ENCODE measurements around the gene TCL1A.

The TCL1A gene

DNA sequence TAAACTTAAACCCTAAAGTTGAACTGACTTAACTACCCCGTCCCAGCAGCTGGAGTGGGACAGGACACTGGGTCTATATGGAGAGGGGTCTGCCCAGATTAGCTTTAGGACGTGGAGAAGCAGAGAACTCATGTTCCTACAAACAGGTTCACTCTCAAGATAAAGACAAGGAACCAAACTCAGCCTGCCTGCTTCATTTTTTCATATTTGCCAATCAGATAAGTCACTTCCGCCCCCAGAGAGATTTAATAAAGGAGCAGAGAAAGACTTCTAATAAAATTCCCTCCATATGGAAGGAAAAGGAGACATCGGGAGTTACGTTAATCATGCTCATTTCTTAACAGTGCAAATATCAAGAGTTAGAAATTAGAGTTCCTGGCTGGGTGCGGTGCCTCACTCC lies 42.2 kb upstream of the TCL1A start:
- H3K27ac ChIP-seq (replicated peaks), result no peak overlapping the region
- DNase-seq (ENCODE audit: low read depth in 1 of 2, low spot score in 1 of 2), result no peak
- no peak for TF ChIP-seq POLR2AphosphoS5 (IDR thresholded peaks at IDR 0.05; ENCODE audit: low read depth)
- no peak for TF ChIP-seq GABPA (IDR thresholded peaks at IDR 0.05; ENCODE audit: low read depth)
- TF ChIP-seq, protein P1, sequence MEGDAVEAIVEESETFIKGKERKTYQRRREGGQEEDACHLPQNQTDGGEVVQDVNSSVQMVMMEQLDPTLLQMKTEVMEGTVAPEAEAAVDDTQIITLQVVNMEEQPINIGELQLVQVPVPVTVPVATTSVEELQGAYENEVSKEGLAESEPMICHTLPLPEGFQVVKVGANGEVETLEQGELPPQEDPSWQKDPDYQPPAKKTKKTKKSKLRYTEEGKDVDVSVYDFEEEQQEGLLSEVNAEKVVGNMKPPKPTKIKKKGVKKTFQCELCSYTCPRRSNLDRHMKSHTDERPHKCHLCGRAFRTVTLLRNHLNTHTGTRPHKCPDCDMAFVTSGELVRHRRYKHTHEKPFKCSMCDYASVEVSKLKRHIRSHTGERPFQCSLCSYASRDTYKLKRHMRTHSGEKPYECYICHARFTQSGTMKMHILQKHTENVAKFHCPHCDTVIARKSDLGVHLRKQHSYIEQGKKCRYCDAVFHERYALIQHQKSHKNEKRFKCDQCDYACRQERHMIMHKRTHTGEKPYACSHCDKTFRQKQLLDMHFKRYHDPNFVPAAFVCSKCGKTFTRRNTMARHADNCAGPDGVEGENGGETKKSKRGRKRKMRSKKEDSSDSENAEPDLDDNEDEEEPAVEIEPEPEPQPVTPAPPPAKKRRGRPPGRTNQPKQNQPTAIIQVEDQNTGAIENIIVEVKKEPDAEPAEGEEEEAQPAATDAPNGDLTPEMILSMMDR (IDR thresholded peaks at IDR 0.05; ENCODE audit: insufficient read depth, low read length), result no peak
- no peak for TF ChIP-seq SPI1 (IDR thresholded peaks at IDR 0.05; ENCODE audit: borderline replicate concordance, low read depth)
- TF ChIP-seq, protein P2, sequence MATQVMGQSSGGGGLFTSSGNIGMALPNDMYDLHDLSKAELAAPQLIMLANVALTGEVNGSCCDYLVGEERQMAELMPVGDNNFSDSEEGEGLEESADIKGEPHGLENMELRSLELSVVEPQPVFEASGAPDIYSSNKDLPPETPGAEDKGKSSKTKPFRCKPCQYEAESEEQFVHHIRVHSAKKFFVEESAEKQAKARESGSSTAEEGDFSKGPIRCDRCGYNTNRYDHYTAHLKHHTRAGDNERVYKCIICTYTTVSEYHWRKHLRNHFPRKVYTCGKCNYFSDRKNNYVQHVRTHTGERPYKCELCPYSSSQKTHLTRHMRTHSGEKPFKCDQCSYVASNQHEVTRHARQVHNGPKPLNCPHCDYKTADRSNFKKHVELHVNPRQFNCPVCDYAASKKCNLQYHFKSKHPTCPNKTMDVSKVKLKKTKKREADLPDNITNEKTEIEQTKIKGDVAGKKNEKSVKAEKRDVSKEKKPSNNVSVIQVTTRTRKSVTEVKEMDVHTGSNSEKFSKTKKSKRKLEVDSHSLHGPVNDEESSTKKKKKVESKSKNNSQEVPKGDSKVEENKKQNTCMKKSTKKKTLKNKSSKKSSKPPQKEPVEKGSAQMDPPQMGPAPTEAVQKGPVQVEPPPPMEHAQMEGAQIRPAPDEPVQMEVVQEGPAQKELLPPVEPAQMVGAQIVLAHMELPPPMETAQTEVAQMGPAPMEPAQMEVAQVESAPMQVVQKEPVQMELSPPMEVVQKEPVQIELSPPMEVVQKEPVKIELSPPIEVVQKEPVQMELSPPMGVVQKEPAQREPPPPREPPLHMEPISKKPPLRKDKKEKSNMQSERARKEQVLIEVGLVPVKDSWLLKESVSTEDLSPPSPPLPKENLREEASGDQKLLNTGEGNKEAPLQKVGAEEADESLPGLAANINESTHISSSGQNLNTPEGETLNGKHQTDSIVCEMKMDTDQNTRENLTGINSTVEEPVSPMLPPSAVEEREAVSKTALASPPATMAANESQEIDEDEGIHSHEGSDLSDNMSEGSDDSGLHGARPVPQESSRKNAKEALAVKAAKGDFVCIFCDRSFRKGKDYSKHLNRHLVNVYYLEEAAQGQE (IDR thresholded peaks at IDR 0.05; ENCODE audit: insufficient replicate concordance, low read depth), result no peak
- H3K4me3 ChIP-seq (replicated peaks; ENCODE audit: insufficient read depth, low read length), result no peak overlapping the region
- H3K27me3 ChIP-seq (ENCODE audit: insufficient read depth, poor library complexity, severe bottlenecking), result peaks cover 3% of the 10 kb centered on the region

DNA sequence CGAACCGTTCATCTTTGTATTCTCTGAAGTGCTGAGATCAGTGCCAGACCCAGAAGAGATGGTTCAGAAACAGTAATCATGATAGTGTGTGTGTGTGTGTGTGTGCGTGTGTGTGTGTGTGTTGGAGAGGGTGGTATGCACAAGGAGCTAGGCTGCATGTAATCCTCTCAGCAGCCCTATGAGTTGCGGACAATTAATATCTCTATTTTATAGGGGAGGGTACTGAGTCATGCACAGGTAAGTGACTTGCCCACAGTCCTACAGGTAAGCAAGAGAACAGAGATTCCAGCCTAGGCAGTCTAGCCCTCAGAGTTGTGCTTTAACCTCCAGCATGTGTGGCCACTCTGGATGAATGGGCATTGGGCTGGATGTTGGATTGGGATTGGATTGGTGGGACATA lies 27.9 kb upstream of the TCL1A start:
- TF ChIP-seq GABPA (IDR thresholded peaks at IDR 0.05; ENCODE audit: low read depth), result no peak
- no peak for TF ChIP-seq SPI1 (IDR thresholded peaks at IDR 0.05; ENCODE audit: borderline replicate concordance, low read depth)
- TF ChIP-seq, protein P2 (IDR thresholded peaks at IDR 0.05; ENCODE audit: insufficient replicate concordance, low read depth), result no peak
- TF ChIP-seq POLR2AphosphoS5 (IDR thresholded peaks at IDR 0.05; ENCODE audit: low read depth), result no peak
- TF ChIP-seq, protein P1 (IDR thresholded peaks at IDR 0.05; ENCODE audit: insufficient read depth, low read length), result no peak
- no peak overlapping the region for H3K27ac ChIP-seq (replicated peaks)
- DNase-seq (ENCODE audit: low read depth in 1 of 2, low spot score in 1 of 2), result no peak
- no peak overlapping the region for H3K4me3 ChIP-seq (replicated peaks; ENCODE audit: insufficient read depth, low read length)
- no peaks in the 10 kb centered on the region for H3K27me3 ChIP-seq (ENCODE audit: insufficient read depth, poor library complexity, severe bottlenecking)

DNA sequence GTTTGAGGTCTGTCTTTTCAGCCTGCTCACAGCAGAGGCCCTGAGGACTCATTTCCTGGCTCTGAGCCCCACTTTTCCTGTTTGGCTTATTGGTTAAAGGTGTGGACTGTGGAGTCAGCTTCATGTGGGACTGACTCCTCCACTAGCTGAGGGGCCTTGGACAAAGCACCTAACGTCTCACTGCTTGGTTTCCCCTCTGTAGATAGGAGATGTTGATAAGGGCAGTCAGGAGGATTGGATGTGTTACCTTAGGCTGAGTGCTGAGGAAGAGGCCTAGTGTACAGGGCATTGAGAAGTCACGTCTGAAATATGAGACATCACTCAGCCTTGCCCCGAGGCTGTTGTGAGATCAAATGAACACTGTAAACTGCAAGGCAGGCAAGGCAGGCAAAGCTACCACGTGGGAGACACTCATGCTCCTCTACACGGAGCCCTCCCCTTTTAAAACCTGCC lies 27.1 kb upstream of the TCL1A start:
- H3K27ac ChIP-seq (replicated peaks), result no peak overlapping the region
- TF ChIP-seq GABPA (IDR thresholded peaks at IDR 0.05; ENCODE audit: low read depth) (no peak), SPI1 (IDR thresholded peaks at IDR 0.05; ENCODE audit: borderline replicate concordance, low read depth) (no peak), POLR2AphosphoS5 (IDR thresholded peaks at IDR 0.05; ENCODE audit: low read depth) (no peak)
- TF ChIP-seq, protein P2 (IDR thresholded peaks at IDR 0.05; ENCODE audit: insufficient replicate concordance, low read depth), result no peak
- TF ChIP-seq, protein P1 (IDR thresholded peaks at IDR 0.05; ENCODE audit: insufficient read depth, low read length), result no peak
- no peak for DNase-seq (ENCODE audit: low read depth in 1 of 2, low spot score in 1 of 2)

More for the DNA sequence above, 27.1 kb upstream of the TCL1A start:
- H3K27me3 ChIP-seq (ENCODE audit: insufficient read depth, poor library complexity, severe bottlenecking), result no peaks in the 10 kb centered on the region
- H3K4me3 ChIP-seq (replicated peaks; ENCODE audit: insufficient read depth, low read length), result no peak overlapping the region
